Suprapubic skin (tissue), 3 donors: ENCODE data around the gene SEMA3F.

ENCODE experiments used
- EP300 ChIP-seq: sonication (generic); formaldehyde crosslinking; IDR thresholded peaks from one replicate; pipeline ENCODE4 v1.6.1; 2017; ENCODE audit warnings: antibody characterized with exemption
- TF ChIP-seq, protein P1 (sequence below), 2 donors: fragments of 200-600 bp in 1 of 2; fragments of 450-650 bp in 1 of 2; sonication (generic) in 1 of 2; IDR thresholded peaks; one replicate each; pipeline ENCODE4 v1.5.1; 2016 to 2019; ENCODE audit warnings: antibody characterized with exemption in 2 of 2, mild to moderate bottlenecking in 1 of 2, moderate library complexity in 1 of 2

DNA sequence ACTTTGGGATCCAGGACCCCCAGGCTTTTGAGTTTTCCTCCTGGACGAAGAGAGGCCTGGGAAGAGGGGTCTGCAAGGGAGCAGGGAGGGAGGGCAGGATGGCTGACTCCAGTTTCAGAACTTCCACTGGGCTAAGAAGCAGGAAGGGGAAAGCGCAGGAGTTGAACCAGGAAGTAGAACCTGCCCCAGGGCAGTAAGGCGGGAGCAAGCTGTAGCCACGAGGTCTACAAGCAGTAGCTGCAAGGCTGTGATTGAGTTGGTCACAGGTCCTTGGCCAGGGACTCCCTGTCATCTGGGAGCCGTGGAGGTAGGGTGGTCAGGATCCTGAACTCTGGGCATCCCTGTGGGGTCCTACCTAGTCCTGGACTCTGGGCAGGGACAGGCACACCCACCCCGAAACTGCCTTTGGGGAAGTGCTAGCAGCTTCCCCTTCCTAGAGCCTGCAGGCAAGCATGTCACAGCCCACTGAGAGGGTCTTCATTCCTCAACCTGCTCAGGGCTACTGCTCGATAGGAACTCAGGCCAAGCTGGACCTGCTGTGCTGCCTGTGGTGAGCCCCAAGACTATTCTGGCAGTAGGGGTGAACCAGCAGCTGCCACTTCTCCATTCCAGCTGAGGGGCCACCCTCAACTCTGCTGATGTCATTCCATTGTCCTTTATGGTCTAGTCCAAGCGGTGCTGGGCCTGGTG, 75.1 kb downstream of the SEMA3F start:
- TF ChIP-seq, protein P1, sequence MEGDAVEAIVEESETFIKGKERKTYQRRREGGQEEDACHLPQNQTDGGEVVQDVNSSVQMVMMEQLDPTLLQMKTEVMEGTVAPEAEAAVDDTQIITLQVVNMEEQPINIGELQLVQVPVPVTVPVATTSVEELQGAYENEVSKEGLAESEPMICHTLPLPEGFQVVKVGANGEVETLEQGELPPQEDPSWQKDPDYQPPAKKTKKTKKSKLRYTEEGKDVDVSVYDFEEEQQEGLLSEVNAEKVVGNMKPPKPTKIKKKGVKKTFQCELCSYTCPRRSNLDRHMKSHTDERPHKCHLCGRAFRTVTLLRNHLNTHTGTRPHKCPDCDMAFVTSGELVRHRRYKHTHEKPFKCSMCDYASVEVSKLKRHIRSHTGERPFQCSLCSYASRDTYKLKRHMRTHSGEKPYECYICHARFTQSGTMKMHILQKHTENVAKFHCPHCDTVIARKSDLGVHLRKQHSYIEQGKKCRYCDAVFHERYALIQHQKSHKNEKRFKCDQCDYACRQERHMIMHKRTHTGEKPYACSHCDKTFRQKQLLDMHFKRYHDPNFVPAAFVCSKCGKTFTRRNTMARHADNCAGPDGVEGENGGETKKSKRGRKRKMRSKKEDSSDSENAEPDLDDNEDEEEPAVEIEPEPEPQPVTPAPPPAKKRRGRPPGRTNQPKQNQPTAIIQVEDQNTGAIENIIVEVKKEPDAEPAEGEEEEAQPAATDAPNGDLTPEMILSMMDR (IDR thresholded peaks at IDR 0.05): no peak
- no peak for TF ChIP-seq EP300
